ENCODE data around the gene FAM222A.

The FAM222A gene

GRCh38 chr12:109762071-109762672 lies 48.5 kb downstream of the FAM222A start:
- no peak for DNase-seq

DNA sequence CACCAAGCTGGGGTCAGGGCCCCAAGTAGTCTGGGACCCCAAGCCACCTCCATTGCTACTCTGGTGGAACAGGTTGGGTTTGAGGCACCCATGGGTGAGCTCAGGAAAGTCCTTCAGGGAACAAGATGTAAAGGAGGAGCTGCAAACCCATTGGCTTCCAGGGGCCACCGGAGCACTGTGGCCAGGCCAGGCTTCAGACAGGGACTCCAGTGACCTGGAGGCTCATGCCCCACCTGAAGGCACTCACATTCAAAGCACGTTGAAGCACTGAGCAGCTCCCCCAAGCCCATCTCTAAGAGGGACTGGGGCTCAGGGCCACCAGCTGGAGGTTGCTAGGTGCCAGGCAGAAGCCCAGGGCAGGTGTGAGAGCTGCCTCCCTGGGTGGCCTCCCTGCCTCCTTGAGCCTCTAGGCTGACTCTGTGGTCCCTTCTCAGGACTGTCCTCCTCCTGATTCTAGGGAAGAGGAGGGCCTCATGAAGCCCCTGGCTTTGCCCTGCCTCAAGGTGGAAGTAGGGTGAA lies 49.1 kb downstream of the FAM222A start:
- DNase-seq: no peak

GRCh38 chr12:109763201-109763841 lies 49.7 kb downstream of the FAM222A start:
- DNase-seq: no peak

GRCh38 chr12:109764123-109764522 lies 50.5 kb downstream of the FAM222A start:
- no peak for DNase-seq

DNA sequence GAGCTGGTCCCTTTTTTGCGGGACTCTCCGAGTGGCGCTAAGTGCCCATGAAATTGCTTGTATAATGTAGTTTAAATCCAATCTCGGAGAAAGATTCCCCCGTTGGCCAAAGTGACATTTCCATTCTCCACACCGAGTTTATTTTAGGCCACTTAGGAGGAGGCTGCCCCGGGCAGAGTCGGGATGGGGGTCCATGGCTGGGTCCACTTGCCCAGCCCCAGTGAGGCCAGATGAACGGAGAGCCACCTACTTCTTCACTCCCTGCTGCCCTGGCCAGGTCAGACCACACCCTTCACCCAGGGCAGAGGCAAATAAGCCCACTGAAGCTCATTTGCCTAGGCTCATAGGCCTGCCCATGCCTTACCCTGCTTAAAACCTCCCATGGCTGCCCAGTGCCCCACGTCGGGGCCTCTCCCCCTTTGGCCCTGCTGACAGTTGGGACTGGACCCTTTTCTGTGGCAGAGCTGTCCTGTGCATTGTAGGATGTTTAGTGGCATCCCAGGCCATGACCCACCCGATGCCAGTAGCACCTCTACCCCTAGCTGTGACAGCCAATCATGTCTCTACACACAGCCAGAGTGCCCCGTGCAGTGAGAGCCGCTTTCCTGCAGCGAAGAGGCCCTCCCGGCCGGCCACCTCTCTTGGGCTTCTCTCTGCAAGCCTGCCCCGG lies 51.3 kb downstream of the FAM222A start:
- DNase-seq: no peak

DNA sequence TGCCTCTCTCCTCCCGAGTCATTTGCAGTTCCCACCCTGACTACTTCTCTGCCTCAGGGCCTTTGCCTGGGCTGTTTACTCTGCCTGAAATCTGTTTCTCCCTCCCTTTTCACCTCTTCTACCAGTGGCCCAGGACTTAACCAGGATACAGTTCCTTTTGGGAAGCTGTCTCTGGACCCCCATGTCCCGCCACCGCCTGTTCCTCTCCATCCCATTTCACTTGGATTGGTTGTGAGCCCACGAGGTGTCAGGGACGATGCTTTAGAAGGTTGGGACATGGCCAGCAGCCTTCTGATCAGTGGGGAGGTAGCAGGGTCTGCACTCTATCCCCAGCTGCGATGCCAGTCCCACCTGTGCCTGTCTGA lies 51.8 kb downstream of the FAM222A start:
- no peak for DNase-seq

GRCh38 chr12:109766251-109766778 lies 52.7 kb downstream of the FAM222A start:
- DNase-seq: no peak

DNA sequence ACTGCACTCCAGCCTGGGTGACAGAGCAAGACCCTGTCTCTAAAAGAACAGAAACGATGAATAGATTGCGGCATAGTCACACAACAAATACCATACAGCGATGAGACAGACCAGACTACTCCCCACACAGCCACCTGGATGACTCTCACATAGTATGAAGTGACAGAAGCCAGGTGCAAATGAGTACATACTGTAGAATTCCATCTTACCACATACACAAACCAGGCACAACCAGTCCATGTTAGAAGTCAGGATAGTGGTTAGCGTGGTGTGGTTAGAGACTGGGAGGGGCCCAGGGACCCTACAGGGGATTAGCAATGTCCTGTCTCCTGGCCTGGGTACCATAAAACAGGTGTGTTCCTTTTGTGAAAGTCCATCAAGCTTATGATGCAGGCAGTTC lies 53.8 kb downstream of the FAM222A start:
- no peak for DNase-seq

GRCh38 chr12:109767991-109768900 lies 54.6 kb downstream of the FAM222A start:
- no peak for DNase-seq

- DNase-seq: no peak
Observed at GRCh38 chr12:109768901-109769670, 55.5 kb downstream of the FAM222A start.

DNA sequence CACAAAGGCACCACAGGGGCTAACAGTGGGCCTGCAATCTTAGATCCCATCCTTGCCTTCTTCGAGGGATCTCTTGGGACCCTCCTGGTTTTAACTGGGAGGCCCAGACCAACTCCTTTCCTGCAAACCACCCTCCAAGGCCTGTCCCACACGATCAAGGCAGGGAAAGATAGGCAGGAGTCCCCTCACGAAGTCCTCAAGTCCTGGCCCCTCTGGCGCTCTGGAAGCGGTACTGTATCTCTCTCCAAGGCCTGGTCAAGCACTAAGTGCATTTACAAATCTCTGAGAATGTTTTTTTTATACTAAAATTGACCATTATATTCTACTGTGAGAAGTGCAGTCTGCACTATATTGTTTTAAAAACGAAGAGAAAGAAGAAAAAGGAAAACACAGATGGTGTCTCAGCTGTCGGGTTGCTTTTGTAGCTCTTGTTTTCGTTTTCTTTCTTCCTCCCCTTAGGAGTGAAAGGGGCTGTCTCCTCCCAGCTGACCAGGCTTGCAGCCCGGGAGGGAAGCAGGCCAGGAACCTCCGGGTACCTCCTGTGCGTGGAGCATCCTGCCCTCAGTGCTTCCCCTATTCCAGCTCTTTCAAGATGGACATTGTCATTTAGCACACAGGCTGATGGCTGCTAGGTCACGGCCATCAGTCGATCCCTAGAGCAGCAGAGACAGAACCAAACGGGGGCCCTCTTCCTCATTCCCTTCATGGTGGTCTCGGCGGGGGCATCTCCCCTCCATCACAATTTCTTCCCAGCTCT lies 56.7 kb downstream of the FAM222A start:
- DNase-seq: no peak

DNA sequence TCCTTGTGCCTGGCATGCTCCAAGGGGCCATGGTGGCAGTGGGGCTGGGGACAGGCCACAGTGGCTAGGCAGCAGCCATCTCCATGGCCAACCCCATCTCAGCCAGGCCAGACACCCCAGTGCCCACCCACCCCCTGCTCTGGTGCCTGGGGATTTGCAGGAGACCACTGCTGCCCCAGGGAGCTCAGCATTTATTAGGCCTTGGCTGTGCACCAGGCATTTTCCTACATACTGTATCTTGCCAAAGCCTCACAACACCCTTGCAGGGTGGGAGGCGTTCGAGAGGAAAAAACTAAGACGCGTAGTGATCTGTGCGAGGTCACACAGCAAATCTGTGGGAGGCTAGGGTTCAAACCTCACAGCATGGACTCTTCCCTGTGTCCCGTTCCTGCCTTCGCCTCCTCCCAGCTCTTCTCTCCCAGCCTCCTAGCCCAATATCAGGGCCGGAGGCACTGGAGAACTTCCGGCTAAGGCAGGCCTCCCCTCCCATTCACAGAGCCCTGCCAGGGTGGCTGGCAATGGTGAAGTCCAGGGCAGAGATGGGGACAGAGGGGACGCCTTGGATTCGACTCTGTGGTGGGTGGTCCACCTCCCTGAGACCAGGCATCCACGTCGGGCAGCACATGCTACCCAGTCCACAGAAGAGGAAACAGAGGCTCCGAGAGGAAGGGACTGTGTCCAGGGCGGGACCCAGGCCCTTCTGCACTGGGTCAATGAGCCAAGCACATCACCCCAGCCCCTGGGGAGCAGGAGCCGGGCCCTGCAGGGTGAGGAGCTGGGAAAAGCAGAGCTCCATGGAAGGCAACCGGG lies 57.4 kb downstream of the FAM222A start:
- DNase-seq: no peak

DNA sequence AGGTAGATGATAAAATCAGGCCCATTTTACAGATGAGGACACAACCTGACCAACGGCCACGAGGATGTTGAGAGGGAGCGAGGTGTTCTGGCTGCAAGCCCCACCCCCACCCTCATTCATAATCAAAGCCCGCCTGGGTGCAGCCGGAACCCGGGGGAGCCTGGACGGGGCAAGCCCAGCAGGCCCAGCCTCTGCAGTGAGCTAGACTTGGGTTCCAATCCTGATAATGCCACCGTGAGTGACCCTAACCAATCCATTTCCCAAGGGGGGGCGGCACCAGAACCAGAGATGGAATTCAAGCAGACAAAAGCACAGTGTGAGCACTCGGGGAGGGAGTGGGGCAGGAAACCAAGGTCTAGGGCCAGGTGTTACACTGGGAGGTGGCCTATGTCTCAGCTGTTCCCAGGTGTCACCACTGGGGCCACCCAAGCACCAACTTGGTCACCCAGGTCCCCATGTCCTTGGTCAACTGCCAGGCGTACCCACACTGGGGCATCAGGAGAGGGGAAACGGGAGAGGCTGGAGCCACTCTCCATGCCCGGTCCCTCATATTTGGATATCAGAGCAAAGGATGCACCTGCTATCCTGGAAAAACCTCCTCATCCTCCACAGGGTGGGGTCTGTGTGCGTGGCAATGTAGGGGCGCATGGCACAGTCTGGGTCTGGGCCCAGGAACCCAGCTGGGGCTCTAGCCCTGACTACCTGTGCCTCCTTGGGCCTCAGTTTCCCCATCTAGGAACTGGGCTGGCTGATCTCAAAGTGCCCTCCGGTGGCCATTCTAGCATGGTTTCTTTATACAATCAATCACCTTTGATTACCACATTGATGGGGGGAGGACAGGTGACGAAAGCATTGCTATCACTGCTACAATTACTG lies 58.4 kb downstream of the FAM222A start:
- DNase-seq: no peak

DNA sequence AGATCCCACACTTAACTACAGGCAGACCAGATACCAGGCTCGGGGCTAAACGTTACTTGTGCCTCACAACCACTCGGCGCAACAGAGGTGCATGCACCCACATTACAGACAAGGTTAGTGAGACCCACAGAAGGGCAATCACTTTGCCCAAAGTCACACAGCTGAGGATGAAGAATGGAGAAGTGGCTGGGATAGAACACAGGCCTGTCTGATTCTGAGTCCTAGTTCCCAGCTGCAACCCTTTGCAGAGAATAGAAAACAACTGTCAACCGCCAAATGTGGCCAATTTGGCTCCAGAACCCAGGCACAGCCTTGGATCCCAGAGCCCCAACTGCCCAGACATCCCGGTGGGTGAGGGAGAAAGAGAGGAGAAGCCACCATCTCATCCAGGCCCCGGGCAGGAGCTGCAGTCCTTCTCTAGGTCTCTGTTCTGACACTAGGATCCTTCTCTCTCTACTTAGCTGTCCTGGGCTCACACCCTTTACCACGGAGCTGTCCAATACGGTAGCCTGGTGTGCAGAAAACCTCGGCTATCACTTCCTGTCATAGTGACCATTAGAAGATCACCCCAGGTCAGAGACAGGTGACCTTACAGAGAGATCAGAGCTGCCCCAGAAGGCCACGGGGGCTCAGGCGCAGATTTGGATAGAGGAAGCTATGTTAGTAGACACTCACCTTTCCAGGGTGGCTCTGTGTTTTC lies 59.1 kb downstream of the FAM222A start:
- DNase-seq: no peak

- no peak for DNase-seq
Observed at GRCh38 chr12:109773384-109774011, 59.9 kb downstream of the FAM222A start.

DNA sequence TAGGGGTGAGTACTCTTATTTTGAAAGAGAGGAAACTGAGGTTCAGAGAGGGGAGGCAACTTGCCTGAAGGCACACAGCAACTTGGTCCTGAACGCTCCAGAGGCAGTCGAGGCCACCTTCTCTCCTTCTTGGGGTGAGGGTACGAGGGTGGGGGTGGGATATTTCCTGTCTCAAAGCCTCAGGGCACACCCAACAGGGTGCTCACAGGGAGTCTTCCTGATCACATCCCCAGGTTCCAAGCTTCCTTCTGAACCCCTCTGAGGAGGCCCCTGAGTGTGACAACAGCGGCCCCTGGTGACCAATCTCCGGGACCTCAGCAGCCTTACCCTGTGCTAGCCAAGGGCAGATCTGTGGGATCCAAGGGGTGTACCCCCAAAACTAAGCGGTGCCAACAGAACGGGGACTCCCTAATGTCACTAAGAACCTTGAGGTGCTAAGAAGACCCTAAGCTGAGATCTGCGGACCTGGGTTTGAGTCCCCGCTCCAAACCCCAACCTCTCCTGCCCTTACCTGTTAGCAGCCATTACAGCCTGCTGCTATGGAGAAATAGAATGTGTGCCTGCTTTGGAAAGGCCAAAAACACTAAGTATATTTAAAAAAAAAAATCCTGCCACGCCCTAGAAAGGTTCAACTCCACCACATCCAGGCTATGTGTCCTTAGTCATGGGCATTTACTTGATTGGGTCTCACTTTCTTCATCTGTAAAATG lies 61.7 kb downstream of the FAM222A start:
- DNase-seq: peak; percentile 34 to 78

- DNase-seq: no peak
Observed at GRCh38 chr12:109776624-109777023, 63.0 kb downstream of the FAM222A start.

GRCh38 chr12:109777544-109777943 lies 63.9 kb downstream of the FAM222A start:
- peak; percentile 79 to 85 for DNase-seq

Data from SHP77 (cell line).